Immature natural killer cell (primary cell): Measurements from ENCODE around the gene EHD4. TPM values are rescaled to one million over a fixed set of nuclear protein-coding genes. Genes with fewer than 3 reads are reported as not detected.

Experiments used
- DNase-seq, 3 donors: peaks; one replicate each; pipeline ENCODE4 v3.0.0; 2022; ENCODE audit warnings: mixed read lengths in 1 of 3
- H3K27ac Mint-ChIP-seq, 6 donors: one replicate each; pipeline ENCODE4 v1.8.0; 2020; ENCODE audit warnings: mixed read lengths in 6 of 6, mild to moderate bottlenecking in 5 of 6, inconsistent platforms in 4 of 6, moderate library complexity in 3 of 6
- H3K27me3 Mint-ChIP-seq, 3 donors: one replicate each; pipeline ENCODE4 v1.8.0; 2020 to 2021; ENCODE audit warnings: low read depth in 3 of 3, mild to moderate bottlenecking in 3 of 3, mixed read lengths in 3 of 3, moderate library complexity in 3 of 3, inconsistent platforms in 1 of 3
- H3K36me3 Mint-ChIP-seq, 3 donors: one replicate each; pipeline ENCODE4 v1.8.0; 2020; ENCODE audit warnings: mixed read lengths in 3 of 3, inconsistent platforms in 2 of 3, mild to moderate bottlenecking in 2 of 3
- H3K4me1 Mint-ChIP-seq, 2 donors: one replicate each; pipeline ENCODE4 v1.8.0; 2020; ENCODE audit warnings: inconsistent platforms in 2 of 2, mild to moderate bottlenecking in 2 of 2, mixed read lengths in 2 of 2, moderate library complexity in 1 of 2
- H3K4me3 Mint-ChIP-seq, 5 donors: one replicate each; pipeline ENCODE4 v1.8.0; 2020; ENCODE audit warnings: mild to moderate bottlenecking in 5 of 5, mixed read lengths in 5 of 5, inconsistent platforms in 3 of 5, moderate library complexity in 3 of 5
- H3K9me3 Mint-ChIP-seq, 6 donors: one replicate each; pipeline ENCODE4 v1.8.0; 2020; ENCODE audit warnings: mild to moderate bottlenecking in 6 of 6, mixed read lengths in 6 of 6, inconsistent platforms in 4 of 6, moderate library complexity in 3 of 6
- polyA plus RNA-seq, 3 donors: library from polyadenylated mRNA; unstranded; fragments of 300-500 nt; fragmentation: Illumina TruSeq; gene quantifications; one replicate each; pipeline ENCODE4 v1.2.3, GENCODE V29; 2021

Gene EHD4
- polyA plus RNA-seq, 3 donors from 2014 or later: 5.3 to 7.3 (median 7.0) TPM

DNA sequence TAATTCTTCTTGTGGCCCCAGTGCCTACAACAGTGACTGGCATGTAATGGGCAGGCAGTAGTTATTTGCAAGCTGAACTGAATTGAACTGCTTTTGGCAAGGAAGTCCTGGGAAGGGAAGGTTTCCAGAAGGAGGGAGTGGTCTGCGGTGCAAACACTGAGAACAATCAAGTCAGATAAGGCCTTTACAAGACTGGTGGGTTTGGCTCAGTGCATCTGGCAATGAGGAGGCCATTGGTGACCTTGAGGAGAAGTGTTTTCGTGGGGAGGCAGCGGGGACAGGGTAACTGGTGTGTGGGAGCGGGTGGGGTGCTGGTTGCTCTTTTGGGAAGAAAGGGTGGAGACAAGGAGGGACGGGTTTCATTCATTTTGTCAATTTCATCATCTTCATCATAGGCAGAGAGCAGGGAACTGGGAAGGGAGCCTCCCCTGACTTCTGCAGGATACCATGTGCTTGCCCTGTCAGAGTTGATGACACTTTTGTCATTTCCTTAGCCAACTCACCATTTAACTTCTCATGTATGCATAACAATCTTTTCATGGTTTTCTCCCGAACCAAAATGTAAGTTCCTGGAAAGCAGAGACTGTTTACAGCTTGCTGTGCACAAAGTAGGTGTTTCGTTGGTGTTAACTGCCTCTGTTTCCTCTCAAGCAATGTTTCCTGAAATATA, 8.4 kb upstream of the EHD4 start:
- no peak for DNase-seq
- H3K4me3 Mint-ChIP-seq: no peak overlapping the region

DNA sequence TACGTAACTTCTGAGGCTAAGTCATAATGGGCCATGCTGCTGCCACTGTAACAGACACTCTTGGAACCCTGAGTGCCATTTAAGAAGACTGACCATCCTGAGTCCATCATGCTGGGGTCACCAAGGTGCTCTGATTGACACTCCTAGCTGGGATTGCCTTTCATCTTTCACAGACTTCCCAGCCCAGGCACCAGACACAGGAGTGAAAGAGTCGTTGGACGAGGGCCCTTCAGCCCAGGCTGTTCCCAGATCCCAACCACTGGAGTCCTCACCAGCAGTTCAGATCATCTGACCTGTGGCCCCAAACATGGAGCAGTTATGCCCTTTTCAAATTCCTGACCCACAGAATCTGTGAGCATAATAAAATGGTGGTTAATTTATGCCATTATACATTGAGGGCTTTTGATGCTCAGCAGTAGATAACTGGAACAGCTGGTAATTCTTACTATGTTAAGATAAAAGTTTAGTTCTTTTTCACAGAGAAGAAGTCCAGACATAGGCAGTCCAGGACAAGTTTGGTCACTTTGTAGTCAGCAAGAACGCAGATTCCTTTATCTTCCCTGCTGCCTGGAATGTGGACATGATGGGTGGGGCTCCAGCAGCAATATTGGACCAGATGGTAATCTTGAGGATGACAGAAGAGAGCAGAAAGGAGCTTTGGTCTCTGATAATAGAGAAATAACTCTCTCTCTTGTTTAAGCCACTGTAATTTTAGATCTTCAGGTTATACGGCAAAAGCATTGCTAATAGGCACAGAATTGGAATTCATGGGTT, 7.3 kb upstream of the EHD4 start:
- no peak overlapping the region for H3K27ac Mint-ChIP-seq
- peaks cover 2 to 9% (median 3%) of the 10 kb centered on the region in 3 donors for H3K27me3 Mint-ChIP-seq
- no peak for DNase-seq
- no peak overlapping the region for H3K4me3 Mint-ChIP-seq
- no peaks in the 10 kb centered on the region for H3K4me1 Mint-ChIP-seq
- no peaks in the 10 kb centered on the region for H3K9me3 Mint-ChIP-seq
- peaks cover 0 to 3% (median 0%) of the 10 kb centered on the region in 3 donors for H3K36me3 Mint-ChIP-seq

More for the DNA sequence above, 8.4 kb upstream of the EHD4 start:
- Mint-ChIP-seq H3K36me3 (no peaks in the 10 kb centered on the region), H3K4me1 (no peaks in the 10 kb centered on the region), H3K9me3 (no peaks in the 10 kb centered on the region), H3K27ac (no peak overlapping the region), H3K27me3 (peaks cover 0 to 4% (median 2%) of the 10 kb centered on the region in 3 donors)

DNA sequence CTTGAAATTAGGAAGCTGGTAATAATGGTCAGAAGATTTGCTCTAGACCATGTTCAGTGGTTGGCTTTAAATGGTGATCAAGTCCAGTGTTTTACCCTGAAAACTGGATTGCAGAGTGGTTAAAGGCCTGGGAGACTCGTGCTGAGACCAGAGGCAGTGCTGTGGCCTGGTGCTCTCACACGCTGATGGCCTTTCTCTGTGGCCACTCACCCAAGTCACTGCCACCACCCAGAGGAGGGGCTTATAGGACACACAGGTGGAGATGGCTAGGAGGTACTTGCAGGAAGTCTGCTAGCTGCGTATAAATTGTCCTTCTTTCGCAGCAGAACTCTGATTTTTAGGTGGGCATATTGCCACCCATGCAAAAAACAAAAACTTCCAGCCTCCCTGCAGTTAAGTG, 6.2 kb upstream of the EHD4 start:
- Mint-ChIP-seq H3K27ac (no peak overlapping the region), H3K4me1 (no peaks in the 10 kb centered on the region), H3K4me3 (no peak overlapping the region), H3K9me3 (no peaks in the 10 kb centered on the region), H3K27me3 (peaks cover 2 to 9% (median 3%) of the 10 kb centered on the region in 3 donors), H3K36me3 (peaks cover 0 to 3% (median 0%) of the 10 kb centered on the region in 3 donors)
- DNase-seq: no peak

DNA sequence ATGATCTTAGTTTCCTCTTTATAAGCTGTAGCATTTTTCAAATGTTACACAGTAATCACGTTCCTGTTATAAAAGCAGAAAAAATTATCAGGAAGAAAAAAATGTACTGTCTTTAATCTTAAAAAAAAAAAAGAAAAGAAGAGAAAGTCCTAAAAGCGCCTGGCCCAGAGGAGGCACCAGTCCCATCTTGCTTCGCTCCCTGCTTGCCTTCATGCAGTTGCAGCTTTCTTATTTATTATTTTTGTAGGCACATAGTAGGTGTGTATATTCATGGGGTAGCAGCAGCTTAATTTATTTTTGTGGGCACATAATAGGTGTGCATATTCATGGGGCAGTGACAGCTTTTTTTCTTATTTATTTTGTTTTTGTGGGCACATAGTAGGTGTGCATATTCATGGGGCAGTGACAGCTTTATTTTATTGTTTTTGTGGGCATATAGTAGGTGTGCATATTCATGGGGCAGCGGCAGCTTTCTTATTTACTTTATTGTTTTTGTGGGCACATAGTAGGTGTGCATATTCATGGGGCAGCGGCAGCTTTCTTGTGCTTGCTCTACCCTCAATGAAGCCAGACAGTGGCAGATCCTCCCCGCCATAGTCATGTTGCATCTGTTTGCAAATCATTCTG, 5.5 kb upstream of the EHD4 start:
- Mint-ChIP-seq H3K9me3 (no peaks in the 10 kb centered on the region), H3K4me1 (peaks cover under 1 to 4% of the 10 kb centered on the region in 2 donors)

DNA sequence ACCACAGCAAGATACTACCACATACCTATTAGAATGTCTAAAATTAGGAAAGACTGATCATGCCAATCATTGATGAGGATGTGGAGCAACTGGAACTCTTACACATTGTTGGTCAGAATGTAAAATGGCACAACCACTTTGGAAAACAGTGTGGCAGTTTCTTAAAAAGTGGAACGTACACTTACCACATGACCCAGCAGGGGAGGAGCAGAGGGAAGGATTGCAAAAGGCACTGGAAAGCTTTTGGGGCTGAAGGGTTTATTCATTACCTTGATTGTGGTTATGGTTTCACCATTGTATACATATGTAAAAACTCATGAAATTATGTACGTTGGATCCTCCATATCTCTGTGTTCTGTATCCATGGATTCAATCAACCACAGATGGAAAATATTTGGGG, 3.3 kb upstream of the EHD4 start:
- no peak overlapping the region for H3K4me3 Mint-ChIP-seq
- no peaks in the 10 kb centered on the region for H3K9me3 Mint-ChIP-seq
- peaks cover 17 to 18% of the 10 kb centered on the region in 2 donors for H3K4me1 Mint-ChIP-seq
- no peak overlapping the region for H3K27ac Mint-ChIP-seq
- no peak for DNase-seq
- peaks cover 8 to 21% (median 16%) of the 10 kb centered on the region in 3 donors for H3K27me3 Mint-ChIP-seq
- peaks cover 0 to 3% (median 0%) of the 10 kb centered on the region in 3 donors for H3K36me3 Mint-ChIP-seq

More for the DNA sequence above, 5.5 kb upstream of the EHD4 start:
- H3K36me3 Mint-ChIP-seq: peaks cover 0 to 3% (median 0%) of the 10 kb centered on the region in 3 donors
- no peak overlapping the region for H3K27ac Mint-ChIP-seq
- no peak overlapping the region for H3K4me3 Mint-ChIP-seq
- peaks cover 2 to 10% (median 4%) of the 10 kb centered on the region in 3 donors for H3K27me3 Mint-ChIP-seq
- DNase-seq: no peak

DNA sequence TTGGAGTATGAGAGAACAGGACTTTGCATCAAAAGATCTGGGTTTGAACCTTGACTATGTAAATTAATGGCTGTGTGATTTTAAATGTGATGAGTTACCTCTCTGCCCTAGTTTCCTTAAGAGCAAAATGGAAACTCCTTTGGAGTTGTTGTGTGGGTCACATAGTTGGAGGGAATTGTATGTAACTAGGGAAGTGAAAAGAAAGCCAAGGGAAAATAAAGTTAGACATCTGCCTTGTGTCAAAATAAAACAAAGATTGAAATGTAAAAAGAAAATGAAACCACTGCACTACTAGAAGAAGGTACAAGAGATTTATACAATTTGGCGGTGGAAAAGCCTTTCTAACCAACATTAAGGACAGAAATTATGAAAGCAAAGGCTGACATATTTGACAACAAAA, 1.7 kb upstream of the EHD4 start:
- Mint-ChIP-seq H3K36me3 (peaks cover 0 to 3% (median 0%) of the 10 kb centered on the region in 3 donors), H3K9me3 (no peaks in the 10 kb centered on the region), H3K4me1 (peaks cover 23 to 29% of the 10 kb centered on the region in 2 donors), H3K27me3 (peaks cover 8 to 21% (median 18%) of the 10 kb centered on the region in 3 donors), H3K4me3 (peak overlapping the region in 1 of 5 donors; percentile 1), H3K27ac (peak overlapping the region in 2 of 6 donors; percentile 4 to 88)
- no peak for DNase-seq

DNA sequence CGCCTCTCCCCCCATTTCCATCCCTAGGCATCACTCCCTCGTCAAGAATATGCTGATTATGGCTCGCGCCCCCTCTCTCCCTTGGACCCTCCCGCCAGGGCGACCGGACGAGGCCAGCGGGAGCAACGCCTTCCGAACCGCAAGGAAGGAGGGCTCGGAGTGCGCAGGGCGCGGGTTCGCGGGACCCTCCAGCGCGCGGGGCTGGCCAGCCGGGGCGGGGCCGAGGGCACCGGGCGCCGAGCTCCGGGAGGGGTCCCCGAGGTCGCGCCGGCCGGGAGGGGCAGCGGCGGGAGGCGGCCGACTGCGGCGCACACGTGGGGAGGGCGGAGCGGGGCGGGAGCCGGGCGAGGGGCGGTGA, 483 bp downstream of the EHD4 start:
- Mint-ChIP-seq H3K27ac (peak overlapping the region; percentile 84 to 95 (median 92)), H3K9me3 (no peaks in the 10 kb centered on the region), H3K4me1 (peaks cover 24 to 29% of the 10 kb centered on the region in 2 donors), H3K36me3 (peaks cover 0 to 3% (median 0%) of the 10 kb centered on the region in 3 donors), H3K4me3 (peak overlapping the region; percentile 89 to 93 (median 91)), H3K27me3 (peaks cover 8 to 21% (median 18%) of the 10 kb centered on the region in 3 donors)
- no peak for DNase-seq

DNA sequence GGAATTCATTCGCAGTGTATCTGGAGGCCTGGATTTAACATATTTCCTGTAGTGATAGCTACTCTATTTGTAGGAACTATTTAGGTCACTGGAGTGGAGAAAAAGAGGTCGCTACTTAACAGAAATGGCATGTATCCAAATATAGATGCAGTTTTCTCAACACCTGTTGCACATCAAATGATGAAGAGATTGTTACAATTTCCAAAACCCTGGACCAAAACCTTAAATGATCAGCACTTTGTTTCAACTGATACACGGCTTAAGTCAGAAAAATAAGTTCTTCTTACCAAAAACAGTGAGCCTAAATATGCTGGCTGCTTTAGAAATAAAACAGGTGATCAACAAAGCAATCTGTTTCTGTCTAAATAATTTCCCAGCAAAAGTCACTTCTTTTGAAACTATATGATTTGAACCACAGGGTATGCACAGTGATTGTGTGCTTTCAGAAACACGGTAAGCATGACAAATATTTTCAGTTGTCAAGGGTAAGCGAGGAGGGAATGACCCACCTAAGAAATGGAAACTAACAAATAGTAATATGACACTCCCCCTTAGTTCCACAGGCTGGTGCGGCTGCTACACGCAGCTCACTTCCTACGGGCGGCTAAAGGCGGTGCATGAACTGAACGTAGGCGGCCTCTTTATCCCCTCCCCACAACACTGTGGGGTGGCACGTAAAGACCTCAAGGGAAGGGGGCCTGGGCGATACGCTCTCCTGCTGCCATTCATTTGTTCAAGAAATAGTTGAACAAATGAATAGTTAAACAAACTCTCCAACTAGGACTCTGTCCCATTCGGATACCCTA, 1.1 kb downstream of the EHD4 start:
- peaks cover 0 to 3% (median 0%) of the 10 kb centered on the region in 3 donors for H3K36me3 Mint-ChIP-seq
- peaks cover 24 to 29% of the 10 kb centered on the region in 2 donors for H3K4me1 Mint-ChIP-seq
- no peaks in the 10 kb centered on the region for H3K9me3 Mint-ChIP-seq
- peak overlapping the region; percentile 88 to 93 (median 90) for H3K4me3 Mint-ChIP-seq
- peak; percentile 75 to 80 (median 77) for DNase-seq
- H3K27ac Mint-ChIP-seq: peak overlapping the region; percentile 84 to 95 (median 92)
- peaks cover 10 to 18% (median 18%) of the 10 kb centered on the region in 3 donors for H3K27me3 Mint-ChIP-seq

DNA sequence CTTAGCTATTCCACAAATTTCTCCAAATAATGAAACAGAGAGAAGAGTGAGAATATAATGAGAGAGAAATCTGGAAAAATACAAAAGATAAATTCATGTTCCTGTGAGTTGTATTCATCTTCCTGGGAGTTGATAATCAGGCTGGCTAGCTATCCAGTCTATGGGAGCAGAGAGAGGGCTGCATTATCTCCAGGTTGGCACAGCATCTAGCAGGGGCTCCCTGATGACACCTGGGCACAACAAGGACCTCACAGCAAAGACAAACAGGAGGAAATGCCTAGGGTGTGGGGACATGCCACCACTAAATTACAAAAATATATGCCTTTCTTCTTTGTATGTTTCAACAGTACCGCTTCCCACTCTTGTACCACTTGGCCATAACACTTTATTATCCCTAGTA, 1.9 kb downstream of the EHD4 start:
- Mint-ChIP-seq H3K4me1 (peaks cover 24 to 29% of the 10 kb centered on the region in 2 donors), H3K27ac (peak overlapping the region; percentile 77 to 95 (median 90))
- no peak for DNase-seq

DNA sequence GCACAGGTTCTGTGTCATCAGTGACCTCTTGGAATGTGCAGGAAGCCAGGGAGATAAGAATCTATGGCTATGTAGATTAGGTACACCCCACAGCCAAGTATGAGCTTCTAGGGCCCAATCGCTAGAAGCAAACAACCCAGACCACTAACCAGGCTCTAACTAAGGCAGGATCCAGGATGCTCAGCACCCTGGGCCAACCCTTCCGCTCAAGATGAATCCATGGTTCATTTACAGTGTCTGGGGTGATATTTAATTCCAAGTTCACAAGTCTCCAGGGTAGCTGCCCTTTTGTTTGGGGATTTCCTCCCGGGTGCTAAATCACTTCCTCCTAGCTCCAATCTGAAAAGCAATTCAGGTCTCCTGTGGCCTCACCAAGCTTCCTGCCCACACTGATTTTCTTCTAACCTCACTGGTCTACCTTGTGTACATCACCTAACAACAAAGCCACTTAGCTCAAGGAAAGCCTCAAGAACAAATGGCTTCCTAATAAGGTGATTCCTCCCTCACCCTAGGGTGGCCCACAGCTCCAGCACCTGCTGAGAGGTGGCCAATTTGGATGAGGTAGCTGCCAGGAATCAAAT, 2.4 kb downstream of the EHD4 start:
- peak overlapping the region in 4 of 5 donors; percentile 33 to 54 (median 44) for H3K4me3 Mint-ChIP-seq
- H3K27me3 Mint-ChIP-seq: peaks cover 10 to 15% (median 12%) of the 10 kb centered on the region in 3 donors
- H3K4me1 Mint-ChIP-seq: peaks cover 24 to 29% of the 10 kb centered on the region in 2 donors
- H3K27ac Mint-ChIP-seq: peak overlapping the region; percentile 77 to 95 (median 90)
- no peaks in the 10 kb centered on the region for H3K36me3 Mint-ChIP-seq
- H3K9me3 Mint-ChIP-seq: no peaks in the 10 kb centered on the region
- peak; percentile 22 to 55 (median 49) for DNase-seq

More for the DNA sequence above, 1.9 kb downstream of the EHD4 start:
- H3K9me3 Mint-ChIP-seq: no peaks in the 10 kb centered on the region
- H3K4me3 Mint-ChIP-seq: peak overlapping the region in 4 of 5 donors; percentile 38 to 90 (median 70)
- H3K36me3 Mint-ChIP-seq: peaks cover 0 to under 1% (median 0%) of the 10 kb centered on the region in 3 donors
- H3K27me3 Mint-ChIP-seq: peaks cover 10 to 16% (median 14%) of the 10 kb centered on the region in 3 donors

DNA sequence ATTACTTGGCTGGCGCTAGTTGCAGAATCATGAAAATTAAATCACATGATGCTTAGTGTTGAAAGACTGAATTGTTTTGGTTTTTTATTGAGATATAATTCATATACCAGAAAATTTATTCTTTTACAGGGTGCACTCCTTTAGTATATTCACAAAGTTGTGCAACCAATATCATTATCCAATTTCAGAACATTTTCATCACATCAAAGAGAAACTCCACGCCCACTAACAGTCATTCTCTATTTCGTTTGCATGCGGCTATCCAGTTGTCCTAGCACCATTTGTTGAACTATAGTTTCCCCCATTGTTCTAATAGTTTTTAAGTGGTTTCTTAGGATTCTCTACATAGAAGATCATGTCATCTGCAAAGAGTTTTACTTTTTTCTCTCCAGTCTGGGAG, 3.7 kb downstream of the EHD4 start:
- Mint-ChIP-seq H3K9me3 (no peaks in the 10 kb centered on the region), H3K36me3 (no peaks in the 10 kb centered on the region), H3K4me1 (peaks cover 24 to 29% of the 10 kb centered on the region in 2 donors), H3K27me3 (peaks cover 10 to 15% (median 12%) of the 10 kb centered on the region in 3 donors), H3K27ac (peak overlapping the region in 2 of 6 donors; percentile 13 to 23), H3K4me3 (no peak overlapping the region)
- no peak for DNase-seq

DNA sequence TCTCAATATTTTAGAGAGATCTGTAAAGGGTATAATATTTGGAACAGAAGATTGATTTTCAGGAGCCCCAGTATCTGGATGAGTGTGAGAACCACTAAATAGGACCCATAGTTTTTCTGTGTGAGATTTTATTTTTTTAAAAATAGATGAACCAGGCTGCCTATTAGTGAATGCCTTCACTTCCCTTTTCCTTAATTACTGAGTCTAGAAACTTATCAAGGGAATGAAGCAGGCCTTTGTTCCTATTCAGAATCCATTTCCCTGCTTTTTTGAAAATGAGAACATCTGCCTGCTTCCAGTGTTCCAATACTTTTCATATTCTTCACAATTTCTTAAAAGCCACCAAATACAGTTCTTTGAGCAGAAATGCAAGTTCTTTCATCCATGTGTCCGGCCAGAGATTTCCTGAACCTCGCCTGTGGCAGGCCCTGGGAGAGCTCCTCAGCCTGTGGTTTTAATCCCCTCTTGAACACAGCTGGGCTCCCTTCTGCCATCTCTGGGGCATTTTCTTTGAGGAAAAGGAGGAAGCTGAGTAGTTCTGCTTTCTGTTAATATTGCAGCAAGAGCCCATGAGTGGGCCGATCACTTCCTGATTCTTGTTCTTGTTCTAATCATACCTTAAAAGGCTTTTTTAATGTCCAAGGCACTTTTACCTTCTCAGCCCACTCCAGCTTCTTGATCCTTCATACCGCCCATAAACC, 4.7 kb downstream of the EHD4 start:
- Mint-ChIP-seq H3K9me3 (no peaks in the 10 kb centered on the region), H3K27me3 (peaks cover 9 to 12% (median 10%) of the 10 kb centered on the region in 3 donors), H3K4me1 (peaks cover 18 to 27% of the 10 kb centered on the region in 2 donors), H3K27ac (peak overlapping the region in 3 of 6 donors; percentile 22 to 35 (median 25)), H3K4me3 (no peak overlapping the region), H3K36me3 (no peaks in the 10 kb centered on the region)
- DNase-seq: no peak
